GM12864 (cell line): ENCODE data around the gene SKOR2.
A peak's percentile ranks its signal among the peaks of the same experiment; 100 is the strongest.
"Not testable (repeated sequence)": the region's sequence is repeated elsewhere in the genome, so short reads cannot be mapped to it uniquely, and the experiment has no call there.

Experiments used
- DNase-seq: peaks from one replicate; pipeline ENCODE4 v3.0.0-alpha.2; 2011; ENCODE audit warnings: low read depth
- H3K4me3 ChIP-seq: 2 replicates; pipeline ENCODE4 v1.5.1; 2011; ENCODE audit warnings: mild to moderate bottlenecking, low read depth, low read length, control low read depth
- TF ChIP-seq, protein P1 (sequence below): IDR thresholded peaks from 2 replicates; pipeline ENCODE4 v1.5.1; 2011; ENCODE audit warnings: low read depth, mild to moderate bottlenecking, moderate library complexity, low read length, control low read depth, inconsistent platforms; ENCODE audit errors: missing control alignments

Gene SKOR2

DNA sequence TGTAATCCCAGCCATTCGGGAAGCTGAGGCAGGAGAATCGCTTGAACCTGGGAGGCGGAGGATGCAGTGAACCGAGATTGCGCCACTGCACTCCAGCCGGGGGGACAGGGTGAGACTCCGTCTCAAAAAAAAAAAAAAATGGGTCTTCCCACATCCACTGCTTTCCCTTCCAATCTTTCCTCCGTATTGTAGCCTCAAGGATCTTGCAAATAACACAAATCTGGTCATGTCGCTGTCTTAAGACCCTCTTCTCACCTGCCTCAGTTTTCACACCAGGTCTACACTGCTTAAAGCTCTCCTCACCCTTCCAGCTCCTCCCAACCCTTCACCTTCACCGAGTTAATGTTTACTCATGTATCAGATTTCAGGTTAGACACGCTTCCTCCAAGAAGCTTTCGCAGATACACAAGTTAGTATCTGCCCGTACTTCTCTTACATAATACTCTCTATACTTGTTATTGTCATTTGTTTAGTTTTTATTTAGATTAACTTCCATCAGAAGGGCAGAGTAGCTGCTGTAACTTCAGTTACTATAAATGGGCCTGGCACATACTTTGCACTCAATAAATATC is 76.8 kb downstream of the SKOR2 start:
- DNase-seq, result no peak
- peak overlapping the region; percentile 69; the same call in 1 of the 2 replicates for H3K4me3 ChIP-seq
- TF ChIP-seq, protein P1, sequence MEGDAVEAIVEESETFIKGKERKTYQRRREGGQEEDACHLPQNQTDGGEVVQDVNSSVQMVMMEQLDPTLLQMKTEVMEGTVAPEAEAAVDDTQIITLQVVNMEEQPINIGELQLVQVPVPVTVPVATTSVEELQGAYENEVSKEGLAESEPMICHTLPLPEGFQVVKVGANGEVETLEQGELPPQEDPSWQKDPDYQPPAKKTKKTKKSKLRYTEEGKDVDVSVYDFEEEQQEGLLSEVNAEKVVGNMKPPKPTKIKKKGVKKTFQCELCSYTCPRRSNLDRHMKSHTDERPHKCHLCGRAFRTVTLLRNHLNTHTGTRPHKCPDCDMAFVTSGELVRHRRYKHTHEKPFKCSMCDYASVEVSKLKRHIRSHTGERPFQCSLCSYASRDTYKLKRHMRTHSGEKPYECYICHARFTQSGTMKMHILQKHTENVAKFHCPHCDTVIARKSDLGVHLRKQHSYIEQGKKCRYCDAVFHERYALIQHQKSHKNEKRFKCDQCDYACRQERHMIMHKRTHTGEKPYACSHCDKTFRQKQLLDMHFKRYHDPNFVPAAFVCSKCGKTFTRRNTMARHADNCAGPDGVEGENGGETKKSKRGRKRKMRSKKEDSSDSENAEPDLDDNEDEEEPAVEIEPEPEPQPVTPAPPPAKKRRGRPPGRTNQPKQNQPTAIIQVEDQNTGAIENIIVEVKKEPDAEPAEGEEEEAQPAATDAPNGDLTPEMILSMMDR, result no peak

- DNase-seq, result no peak
- TF ChIP-seq, protein P1, result no peak
- no peak overlapping the region for H3K4me3 ChIP-seq
Measured at GRCh38 chr18:47172476-47172875, 79.0 kb downstream of the SKOR2 start.

GRCh38 chr18:47168913-47169312 is 82.5 kb downstream of the SKOR2 start:
- TF ChIP-seq, protein P1, result no peak
- no peak overlapping the region for H3K4me3 ChIP-seq
- DNase-seq, result no peak

- no peak overlapping the region for H3K4me3 ChIP-seq
- no peak for DNase-seq
- TF ChIP-seq, protein P1, result no peak
Measured at GRCh38 chr18:47168509-47168908, 83.0 kb downstream of the SKOR2 start.

DNA sequence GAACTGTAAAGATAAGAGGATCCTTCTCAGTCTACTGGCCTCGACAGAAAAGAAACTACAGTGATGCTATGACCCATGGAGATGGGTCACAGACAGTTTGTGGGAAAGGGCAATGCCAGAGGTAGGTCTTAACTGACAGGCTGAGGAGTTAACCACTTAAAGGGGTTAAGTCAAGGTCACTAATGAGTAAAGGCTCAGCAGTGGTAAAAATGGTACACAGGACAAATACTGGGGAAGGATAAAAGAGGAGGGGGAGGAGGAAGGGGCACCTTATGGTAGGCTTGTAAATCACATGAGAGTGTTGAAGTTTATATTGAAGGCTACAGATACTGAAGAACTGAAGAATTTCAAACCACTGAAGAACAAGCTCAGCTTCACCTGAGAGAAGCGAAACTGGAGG is 85.2 kb downstream of the SKOR2 start:
- DNase-seq, result no peak
- H3K4me3 ChIP-seq, result no peak overlapping the region
- TF ChIP-seq, protein P1, result no peak

DNA sequence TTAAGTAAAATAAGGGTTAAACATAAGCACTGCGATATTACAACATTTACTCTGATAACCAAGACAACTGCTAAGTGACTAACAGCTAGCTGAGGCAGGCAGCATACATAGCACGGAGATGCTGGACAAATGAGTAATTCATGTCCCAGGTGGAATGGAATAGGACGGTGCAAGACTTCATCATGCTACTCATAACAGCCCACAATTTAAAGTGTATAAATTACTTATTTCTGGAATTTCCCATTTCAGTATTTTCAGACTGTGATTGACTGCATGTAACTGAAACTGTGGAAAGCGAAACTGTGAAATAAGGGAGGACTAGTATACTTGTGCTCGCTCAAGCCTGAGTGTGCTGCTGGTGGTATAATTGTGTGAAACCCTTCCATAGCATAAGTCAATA is 88.2 kb downstream of the SKOR2 start:
- DNase-seq, result no peak
- TF ChIP-seq, protein P1, result no peak
- H3K4me3 ChIP-seq, result no peak overlapping the region

- TF ChIP-seq, protein P1, result no peak
- DNase-seq, result no peak
Measured at GRCh38 chr18:47160256-47160655, 91.2 kb downstream of the SKOR2 start.

GRCh38 chr18:47158404-47158803 is 93.1 kb downstream of the SKOR2 start:
- not testable (repeated sequence) for DNase-seq, H3K4me3 ChIP-seq

More at GRCh38 chr18:47160256-47160655, 91.2 kb downstream of the SKOR2 start:
- H3K4me3 ChIP-seq, result no peak overlapping the region
